ENCODE measurements around the gene SBF2.

GRCh38 chr11:10323793-10324170 is 29.8 kb upstream of the SBF2 start:
- TF ChIP-seq GATA2 (IDR thresholded peaks at IDR 0.05; ENCODE audit: low read depth, low read length): no peak
- TF ChIP-seq GATA3 (IDR thresholded peaks at IDR 0.05; ENCODE audit: low read depth, low read length): no peak

Measured in SH-SY5Y (cell line).